K562 (cell line): ENCODE results near the gene ARHGAP33. TPM values are rescaled to one million over a fixed set of nuclear protein-coding genes. Genes with fewer than 3 reads are reported as not detected.

Source experiments
- ATAC-seq: fragments of 200-7000 bp; cut with Tn5 transposase; 3 replicates; pipeline ENCODE4 v1.9.1; 2020; ENCODE audit warnings: moderate library complexity
- BruUV-seq: library from RNA; stranded (reverse); fragments of 400-500 nt; replicated peaks from 2 replicates; lab custom pipeline; 2021; lab: Mats Ljungman, UMichigan
- CTCF ChIA-PET: fragments of 300-600 bp; formaldehyde crosslinking; extraction: SDS; loops from one replicate; lab custom pipeline; 2021; ENCODE audit warnings: low intra/inter-chr PET ratio; lab: Yijun Ruan, JAX
- POLR2A ChIA-PET: fragments of 300-600, 350-650 bp; sonication (Branson Sonifier 250); formaldehyde crosslinking; extraction: SDS; loops from one replicate; lab custom pipeline; 2021; ENCODE audit warnings: antibody characterized with exemption, inconsistent platforms; lab: Yijun Ruan, JAX
- DNase-seq, 4 experiments: peaks; one replicate each; pipeline versions ENCODE4 v3.0.0 to v3.0.0-alpha.2; 2011 to 2018; ENCODE audit warnings: low spot score in 3 of 4, mixed read lengths in 3 of 4; ENCODE audit errors: extremely low read depth in 1 of 4
- FAIRE-seq: peaks from 2 replicates; lab custom pipeline; 2011; peaks lifted over from hg19 to GRCh38; lab: Jason Lieb, UNC
- H2AFZ ChIP-seq: 2 replicates; pipeline ENCODE4 v1.6.0; 2011; ENCODE audit warnings: low read depth, low read length, control low read depth, inconsistent platforms
- H3K27ac ChIP-seq: fragments of 200-600 bp; 3 replicates; pipeline ENCODE4 v1.8.0; 2011; ENCODE audit warnings: low read depth, mild to moderate bottlenecking, control low read depth, inconsistent platforms, low read length, moderate library complexity, mixed read lengths; ENCODE audit errors: extremely low read depth
- H3K27me3 ChIP-seq, 2 experiments: fragments of 300-600 bp in 1 of 2; 2 replicates in 1 of 2; 3 replicates in 1 of 2; pipeline versions ENCODE4 v1.6.0 to v1.8.0; 2011; ENCODE audit warnings: inconsistent platforms in 2 of 2, low read length in 2 of 2, mild to moderate bottlenecking in 1 of 2, mixed read lengths in 1 of 2, moderate library complexity in 1 of 2; ENCODE audit not compliant: control insufficient read depth in 2 of 2, insufficient read depth in 2 of 2
- H3K36me3 ChIP-seq: fragments of 300-600 bp; 3 replicates; pipeline ENCODE4 v1.8.0; 2011; ENCODE audit warnings: mild to moderate bottlenecking, low read length, inconsistent platforms; ENCODE audit not compliant: control insufficient read depth, insufficient read depth
- H3K4me1 ChIP-seq, 2 experiments: fragments of 200-600 bp in 1 of 2; replicated peaks in 1 of 2; 2 replicates in 1 of 2; 3 replicates in 1 of 2; pipeline versions ENCODE4 v1.5.1 to v1.8.0; 2011; ENCODE audit warnings: inconsistent platforms in 2 of 2, low read length in 2 of 2, mild to moderate bottlenecking in 1 of 2, mixed read lengths in 1 of 2, moderate library complexity in 1 of 2; ENCODE audit not compliant: control insufficient read depth in 2 of 2, insufficient read depth in 2 of 2
- H3K4me2 ChIP-seq: 2 replicates; pipeline ENCODE4 v1.6.1; 2011; ENCODE audit warnings: low read length, control low read depth, inconsistent platforms, mixed read lengths; ENCODE audit not compliant: insufficient read depth
- H3K4me3 ChIP-seq: fragments of 200-600 bp; sonication (generic), shearing (Covaris generic); 2 replicates; pipeline ENCODE4 v1.5.1; 2016; ENCODE audit warnings: control low read depth, inconsistent platforms
- H3K79me2 ChIP-seq: fragments of 200-600 bp; 3 replicates; pipeline ENCODE4 v1.8.0; 2011; ENCODE audit warnings: low read length, inconsistent platforms; ENCODE audit not compliant: control insufficient read depth, insufficient read depth
- H3K9ac ChIP-seq, 2 experiments: 2 replicates each; pipeline versions ENCODE4 v1.6.0 to v1.6.1; 2011; ENCODE audit warnings: low read depth in 2 of 2, low read length in 2 of 2, control low read depth in 1 of 2, inconsistent platforms in 1 of 2, mild to moderate bottlenecking in 1 of 2, mixed read lengths in 1 of 2; ENCODE audit not compliant: insufficient read depth in 1 of 2
- H3K9me1 ChIP-seq: one replicate; pipeline ENCODE4 v1.6.0; 2011; ENCODE audit warnings: inconsistent platforms, mild to moderate bottlenecking, low read length, moderate library complexity; ENCODE audit not compliant: control insufficient read depth, insufficient read depth
- H3K9me3 ChIP-seq: replicated peaks from 2 replicates; pipeline ENCODE4 v1.5.1; 2011; ENCODE audit warnings: low read depth, low read length, inconsistent platforms; ENCODE audit not compliant: control insufficient read depth, insufficient read depth
- H4K20me1 ChIP-seq: replicated peaks from 2 replicates; pipeline ENCODE4 v1.6.1; 2011; ENCODE audit warnings: low read length, inconsistent platforms, mixed read lengths; ENCODE audit not compliant: control insufficient read depth, insufficient read depth
- CEBPB ChIP-seq: fragments of 450-650 bp; IDR thresholded peaks from 2 replicates; pipeline ENCODE4 v1.6.1; 2016; ENCODE audit warnings: missing genetic modification characterization, missing compliant biosample characterization
- KLF10 ChIP-seq: fragments of 250-450 bp; sonication (Bioruptor Pico); IDR thresholded peaks from 2 replicates; pipeline ENCODE4 v1.6.1; 2021; ENCODE audit warnings: matching md5 sums
- MEIS2 ChIP-seq: fragments of 450-650 bp; IDR thresholded peaks from 2 replicates; pipeline ENCODE4 v1.6.1; 2014; ENCODE audit warnings: mild to moderate bottlenecking; ENCODE audit not compliant: partially characterized antibody
- NELFE ChIP-seq: IDR thresholded peaks from 2 replicates; pipeline ENCODE4 v1.6.1; 2011; ENCODE audit warnings: mild to moderate bottlenecking; ENCODE audit not compliant: insufficient read depth, insufficient read length
- PREB ChIP-seq: sonication (generic); formaldehyde crosslinking; IDR thresholded peaks from 2 replicates; pipeline ENCODE4 v1.8.1; 2023; ENCODE audit warnings: mild to moderate bottlenecking, missing genetic modification reagents
- ZBTB2 ChIP-seq: fragments of 450-650 bp; IDR thresholded peaks from 2 replicates; pipeline ENCODE4 v1.6.1; 2016; ENCODE audit warnings: antibody characterized with exemption
- ZNF239 ChIP-seq: fragments of 250-450 bp; sonication (Bioruptor Pico); IDR thresholded peaks from 2 replicates; pipeline ENCODE4 v1.4.0; 2020; ENCODE audit warnings: mild to moderate bottlenecking
- WGBS: fragments of 100-300 bp; shearing (Covaris generic); methylation state at CpG from one replicate; pipeline ENCODE4 v1.1.6; 2016; ENCODE audit warnings: low coverage, mixed read lengths; ENCODE audit not compliant: insufficient coverage; ENCODE audit errors: missing lambda C conversion rate; 5-methylcytosine and 5-hydroxymethylcytosine counted together
- in situ Hi-C: fragments of 300-500 bp; cut with MboI; formaldehyde crosslinking; loops from 4 replicates; pipeline ENCODE4 v1.15.0; 2018; ENCODE audit warnings: inconsistent platforms, mixed read lengths
- intact Hi-C: fragments of 100-400 bp; cut with micrococcal nuclease; formaldehyde crosslinking; loops from 2 replicates; pipeline ENCODE4 v1.14.2; 2022
- polyA plus RNA-seq, 8 experiments: library from polyadenylated mRNA; depleted of rRNA in 4 of 8; stranded (reverse) in 5 of 8; unstranded in 3 of 8; fragments of >200 nt; fragmentation: Nextera tagmentation in 2 of 8; fragmentation: Illumina TruSeq in 1 of 8; extraction: Ambion mirVana in 2 of 8; extraction: Trizol in 1 of 8; gene quantifications; 2 replicates each; pipeline versions ENCODE4 v1.2.1 to v1.2.3, GENCODE V29; 2011 to 2014; ENCODE audit warnings: inconsistent platforms in 1 of 8, missing spikeins in 1 of 8
- total RNA-seq, 7 experiments: library from RNA; depleted of rRNA in 6 of 7; stranded (reverse); fragments of >200 nt in 6 of 7; fragmentation: Illumina TruSeq in 2 of 7; extraction: Trizol in 2 of 7; gene quantifications; 2 replicates each; pipeline versions ENCODE4 v1.2.1 to v1.2.3, GENCODE V29; 2011 to 2021; ENCODE audit warnings: low replicate concordance in 1 of 7
- TF ChIP-seq, protein P1 (sequence below): sonication (generic); formaldehyde crosslinking; IDR thresholded peaks from 2 replicates; pipeline ENCODE4 v1.8.0; 2022; ENCODE audit warnings: mild to moderate bottlenecking, missing genetic modification reagents, borderline replicate concordance
- TF ChIP-seq, protein P2 (sequence below): fragments of 450-650 bp; formaldehyde crosslinking; IDR thresholded peaks from 2 replicates; pipeline ENCODE4 v1.4.0; 2022; ENCODE audit warnings: missing genetic modification characterization

The ARHGAP33 gene
- total and polyA plus RNA-seq, 9 of the 15 experiments (the other 6 are each of a cell fraction or from before 2014, with no cell fraction given): 0.06 to 26.6 (median 1.6) TPM; not detected in 1

- H2AFZ ChIP-seq: no peak overlapping the region
- H3K9me3 ChIP-seq: no peaks in the 10 kb centered on the region
- peaks cover 5 to 8% of the 10 kb centered on the region in 2 experiments; a peak in 3 of 5 replicates for H3K4me1 ChIP-seq
- no peak for ATAC-seq
- peaks cover 5 to 11% of the 10 kb centered on the region in 2 experiments; a peak in 3 of 5 replicates for H3K27me3 ChIP-seq
- 51% methylated on average over 6 of the region's 9 CpGs for WGBS
- CTCF ChIA-PET: no interaction called here
- DNase-seq: no peak
- no peaks in the 10 kb centered on the region for H4K20me1 ChIP-seq
- POLR2A ChIA-PET: interaction anchor here (1.1 kb wide), 1 partner anchor 96 kb away, joined by 3 read pairs; no protein-coding TSS in a partner anchor
- no peaks in the 10 kb centered on the region for H3K9me1 ChIP-seq
- no peaks in the 10 kb centered on the region for H3K79me2 ChIP-seq
- TF ChIP-seq CEBPB (tag) (peak; percentile 45), KLF10 (CRISPR knock-in tag) (no peak)
- TF ChIP-seq, all 486 proteins: peak for 1
- Histone ChIP-seq H3K4me3 (no peak overlapping the region), H3K27ac (no peak overlapping the region), H3K9ac (no peak overlapping the region), H3K36me3 (no peaks in the 10 kb centered on the region), H3K4me2 (no peak overlapping the region)
- no TSS peak for BruUV-seq
- intact Hi-C loops: no loop called here
- in situ Hi-C loops: no loop called here
- no peak for FAIRE-seq
Measured at GRCh38 chr19:35816846-35817245, 41.5 kb downstream of the ARHGAP33 start.

GRCh38 chr19:35818445-35818844 lies 43.1 kb downstream of the ARHGAP33 start:
- no TSS peak for BruUV-seq
- ATAC-seq: no peak
- H3K79me2 ChIP-seq: no peaks in the 10 kb centered on the region
- H3K9ac ChIP-seq: no peak overlapping the region
- intact Hi-C loops (no loop called here), in situ Hi-C loops (no loop called here)
- no peak overlapping the region for H3K27ac ChIP-seq
- H3K9me1 ChIP-seq: no peaks in the 10 kb centered on the region
- H3K36me3 ChIP-seq: no peaks in the 10 kb centered on the region
- DNase-seq: no peak
- ChIA-PET POLR2A (interaction anchor here (0.9 kb wide), 1 partner anchor 51 kb away, joined by 3 read pairs; no protein-coding TSS in a partner anchor), CTCF (no interaction called here)
- FAIRE-seq: no peak
- H3K27me3 ChIP-seq: no peaks in the 10 kb centered on the region
- WGBS: 0% methylated on average over 3 of the region's 3 CpGs
- H3K4me1 ChIP-seq: peaks cover 0 to 5% of the 10 kb centered on the region in 2 experiments; a peak in 2 of 5 replicates
- no peak overlapping the region for H3K4me3 ChIP-seq
- no peaks in the 10 kb centered on the region for H3K9me3 ChIP-seq
- no peak overlapping the region for H3K4me2 ChIP-seq
- H4K20me1 ChIP-seq: no peaks in the 10 kb centered on the region
- H2AFZ ChIP-seq: no peak overlapping the region
- TF ChIP-seq PREB (CRISPR knock-in tag): no peak
- TF ChIP-seq, protein P1, sequence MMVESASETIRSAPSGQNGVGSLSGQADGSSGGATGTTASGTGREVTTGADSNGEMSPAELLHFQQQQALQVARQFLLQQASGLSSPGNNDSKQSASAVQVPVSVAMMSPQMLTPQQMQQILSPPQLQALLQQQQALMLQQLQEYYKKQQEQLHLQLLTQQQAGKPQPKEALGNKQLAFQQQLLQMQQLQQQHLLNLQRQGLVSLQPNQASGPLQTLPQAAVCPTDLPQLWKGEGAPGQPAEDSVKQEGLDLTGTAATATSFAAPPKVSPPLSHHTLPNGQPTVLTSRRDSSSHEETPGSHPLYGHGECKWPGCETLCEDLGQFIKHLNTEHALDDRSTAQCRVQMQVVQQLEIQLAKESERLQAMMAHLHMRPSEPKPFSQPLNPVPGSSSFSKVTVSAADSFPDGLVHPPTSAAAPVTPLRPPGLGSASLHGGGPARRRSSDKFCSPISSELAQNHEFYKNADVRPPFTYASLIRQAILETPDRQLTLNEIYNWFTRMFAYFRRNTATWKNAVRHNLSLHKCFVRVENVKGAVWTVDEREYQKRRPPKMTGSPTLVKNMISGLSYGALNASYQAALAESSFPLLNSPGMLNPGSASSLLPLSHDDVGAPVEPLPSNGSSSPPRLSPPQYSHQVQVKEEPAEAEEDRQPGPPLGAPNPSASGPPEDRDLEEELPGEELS: no peak
- no peak for TF ChIP-seq ZBTB2
- no peak for TF ChIP-seq MEIS2
- TF ChIP-seq ZNF239: no peak
- no peak for TF ChIP-seq NELFE
- TF ChIP-seq, protein P2, sequence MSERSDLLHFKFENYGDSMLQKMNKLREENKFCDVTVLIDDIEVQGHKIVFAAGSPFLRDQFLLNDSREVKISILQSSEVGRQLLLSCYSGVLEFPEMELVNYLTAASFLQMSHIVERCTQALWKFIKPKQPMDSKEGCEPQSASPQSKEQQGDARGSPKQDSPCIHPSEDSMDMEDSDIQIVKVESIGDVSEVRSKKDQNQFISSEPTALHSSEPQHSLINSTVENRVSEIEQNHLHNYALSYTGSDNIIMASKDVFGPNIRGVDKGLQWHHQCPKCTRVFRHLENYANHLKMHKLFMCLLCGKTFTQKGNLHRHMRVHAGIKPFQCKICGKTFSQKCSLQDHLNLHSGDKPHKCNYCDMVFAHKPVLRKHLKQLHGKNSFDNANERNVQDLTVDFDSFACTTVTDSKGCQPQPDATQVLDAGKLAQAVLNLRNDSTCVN: no peak
